GM21390 (cell line): ENCODE results near the gene ASIC2.

Source experiments
- ATAC-seq: cut with Tn5 transposase; IDR thresholded peaks from one replicate; pipeline ENCODE4 v1.9.1; 2021; ENCODE audit not compliant: unreplicated experiment

ASIC2 gene

GRCh38 chr17:33292981-33293867, at the start of gene ASIC2:
Gene ASIC2 (minus strand): TSS chr17:33293295.
- no peak for ATAC-seq

GRCh38 chr17:33342025-33342424, 48.9 kb upstream of the ASIC2 start:
- ATAC-seq: no peak

GRCh38 chr17:33338242-33338641, 45.1 kb upstream of the ASIC2 start:
- ATAC-seq: no peak

- no peak for ATAC-seq
These were observed 42.5 kb upstream of the ASIC2 start for GRCh38 chr17:33335491-33336173.

GRCh38 chr17:33334703-33335102, 41.6 kb upstream of the ASIC2 start:
- ATAC-seq: no peak

- ATAC-seq: no peak
These were observed 37.8 kb upstream of the ASIC2 start for GRCh38 chr17:33330877-33331276.

GRCh38 chr17:33328129-33328528, 35.0 kb upstream of the ASIC2 start:
- ATAC-seq: no peak

- ATAC-seq: no peak
These were observed 31.6 kb upstream of the ASIC2 start for GRCh38 chr17:33324736-33325135.

GRCh38 chr17:33322063-33322462, 29.0 kb upstream of the ASIC2 start:
- ATAC-seq: no peak

- no peak for ATAC-seq
These were observed 25.1 kb upstream of the ASIC2 start for GRCh38 chr17:33318241-33318640.

- ATAC-seq: no peak
These were observed 23.7 kb upstream of the ASIC2 start for GRCh38 chr17:33316746-33317145.

GRCh38 chr17:33310296-33310695, 17.2 kb upstream of the ASIC2 start:
- no peak for ATAC-seq

- ATAC-seq: no peak
These were observed 10.2 kb upstream of the ASIC2 start for GRCh38 chr17:33303254-33303653.

GRCh38 chr17:33302394-33302793, 9.3 kb upstream of the ASIC2 start:
- ATAC-seq: no peak

GRCh38 chr17:33300241-33300640, 7.1 kb upstream of the ASIC2 start:
- ATAC-seq: no peak

- no peak for ATAC-seq
These were observed 6.0 kb upstream of the ASIC2 start for GRCh38 chr17:33299115-33299514.

- no peak for ATAC-seq
These were observed 4.5 kb upstream of the ASIC2 start for GRCh38 chr17:33297643-33298042.

GRCh38 chr17:33294994-33295393, 1.9 kb upstream of the ASIC2 start:
- ATAC-seq: no peak

GRCh38 chr17:33292201-33292980, 704 bp downstream of the ASIC2 start:
- ATAC-seq: no peak

- no peak for ATAC-seq
These were observed 1.6 kb downstream of the ASIC2 start for GRCh38 chr17:33291248-33292200.
